Measurements from ENCODE around the gene HSD17B11.
"Not testable (repeated sequence)": the region's sequence is repeated elsewhere in the genome, so short reads cannot be mapped to it uniquely, and the experiment has no call there.

The HSD17B11 gene, protein sequence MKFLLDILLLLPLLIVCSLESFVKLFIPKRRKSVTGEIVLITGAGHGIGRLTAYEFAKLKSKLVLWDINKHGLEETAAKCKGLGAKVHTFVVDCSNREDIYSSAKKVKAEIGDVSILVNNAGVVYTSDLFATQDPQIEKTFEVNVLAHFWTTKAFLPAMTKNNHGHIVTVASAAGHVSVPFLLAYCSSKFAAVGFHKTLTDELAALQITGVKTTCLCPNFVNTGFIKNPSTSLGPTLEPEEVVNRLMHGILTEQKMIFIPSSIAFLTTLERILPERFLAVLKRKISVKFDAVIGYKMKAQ

DNA sequence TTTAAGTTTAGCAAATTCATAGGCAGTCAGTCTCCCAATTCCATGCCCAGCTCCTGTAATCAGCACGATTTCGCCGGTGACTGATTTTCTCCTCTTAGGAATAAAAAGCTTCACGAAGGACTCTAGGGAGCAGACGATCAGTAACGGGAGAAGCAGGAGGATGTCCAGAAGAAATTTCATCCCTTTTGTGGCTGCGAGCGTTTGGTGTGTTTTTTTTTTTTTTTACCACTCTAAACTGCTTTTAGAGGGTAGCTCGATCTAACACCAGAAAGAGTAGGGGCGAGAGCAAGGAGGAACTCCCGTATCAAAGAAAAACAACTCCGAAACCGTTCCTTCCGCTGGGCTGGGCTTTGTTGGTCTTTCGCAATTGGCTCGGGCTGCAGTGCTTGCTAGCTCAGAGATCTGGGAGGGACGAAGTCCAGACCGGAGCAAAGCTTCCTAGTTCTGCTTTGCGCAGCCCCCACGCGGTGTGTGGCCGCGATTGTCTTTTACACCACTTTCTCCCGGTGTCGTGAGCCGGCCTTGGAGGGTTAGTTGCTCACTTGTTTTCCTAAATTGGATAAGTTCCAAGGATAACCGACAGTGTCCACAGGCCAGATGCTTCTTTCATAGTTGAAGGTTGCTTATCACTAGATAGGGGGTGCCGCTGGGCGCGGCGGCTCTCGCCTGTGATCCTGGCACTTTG, at the start of gene HSD17B11:
TSS of gene HSD17B11 (minus strand) at position 298 of the 685 bp plus-strand sequence. CDS start at position 180, 118 bp downstream.
- FAIRE-seq, result peak; percentile 92

DNA sequence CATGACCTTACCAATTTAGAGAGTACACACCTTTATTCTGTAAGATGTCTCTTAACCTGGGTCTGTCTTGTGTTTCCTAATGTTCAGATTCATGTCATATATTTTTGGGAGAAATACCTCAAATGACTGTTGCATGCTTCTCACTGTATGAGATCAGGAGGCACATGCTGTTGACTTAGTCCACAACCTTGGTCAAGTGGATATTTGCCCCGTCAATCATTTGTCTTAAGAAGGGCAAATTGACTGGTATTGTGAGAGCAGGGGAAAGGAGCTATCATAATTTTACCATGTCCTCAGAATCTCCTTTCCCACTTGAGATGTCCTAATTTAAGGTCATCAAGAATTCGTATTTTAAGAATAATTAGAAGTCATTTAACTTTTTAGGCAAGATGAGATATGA, 42.4 kb upstream of the HSD17B11 start:
- FAIRE-seq, result no peak

DNA sequence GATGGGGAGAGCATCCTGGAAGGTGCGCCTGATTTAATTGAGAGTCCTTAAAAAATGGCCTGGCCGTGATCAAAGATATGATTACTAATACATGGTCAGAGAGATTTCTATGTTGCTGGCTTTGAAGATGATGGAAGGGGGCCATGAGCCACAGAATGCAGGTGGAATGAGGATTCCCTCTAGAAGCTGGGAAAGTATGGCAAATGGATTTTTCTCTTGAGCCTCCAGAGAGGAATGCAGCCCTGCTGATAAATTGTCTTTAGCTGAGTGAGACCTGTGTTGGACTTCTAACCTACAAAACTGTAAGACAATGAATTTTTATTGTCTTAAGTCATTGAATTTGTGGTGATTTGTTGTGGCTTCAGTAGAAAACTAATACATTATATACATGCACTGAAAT, 39.0 kb upstream of the HSD17B11 start:
- no peak for FAIRE-seq

DNA sequence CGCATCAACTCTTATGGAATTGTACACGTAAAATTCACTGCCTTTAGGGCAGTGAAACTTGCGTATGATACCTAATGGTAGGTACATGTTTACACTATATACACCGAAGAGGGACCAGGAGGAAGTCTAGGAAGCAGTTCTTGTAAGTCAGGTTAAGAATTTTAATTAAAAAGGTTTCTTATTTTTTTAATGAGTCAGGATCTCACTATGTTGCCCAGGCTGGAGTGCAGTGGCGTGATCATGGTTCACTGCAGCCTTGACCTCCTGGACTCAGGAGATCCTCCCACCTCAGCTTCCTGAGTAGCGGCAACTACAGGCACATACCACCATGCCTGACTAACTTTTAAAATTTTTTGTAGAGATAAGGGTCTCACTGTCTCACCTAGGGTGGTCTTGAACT, 38.0 kb upstream of the HSD17B11 start:
- no peak for FAIRE-seq

DNA sequence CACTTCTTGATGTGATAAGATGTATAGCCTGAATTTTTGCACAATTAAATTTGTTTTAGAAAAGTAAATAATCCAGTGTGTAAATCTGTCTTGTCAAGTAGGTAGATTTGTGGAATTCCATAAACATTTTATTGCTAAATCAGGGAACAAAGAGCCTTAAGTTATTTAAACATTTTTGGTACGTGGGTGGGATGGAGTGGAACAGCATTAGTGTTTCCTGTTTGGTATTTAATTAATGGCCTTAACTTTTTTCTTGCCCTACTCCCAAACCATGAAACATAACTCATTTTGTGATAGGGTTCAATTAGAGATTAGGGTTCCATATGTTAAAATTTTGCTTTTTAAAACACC, 36.5 kb upstream of the HSD17B11 start:
- no peak for FAIRE-seq

DNA sequence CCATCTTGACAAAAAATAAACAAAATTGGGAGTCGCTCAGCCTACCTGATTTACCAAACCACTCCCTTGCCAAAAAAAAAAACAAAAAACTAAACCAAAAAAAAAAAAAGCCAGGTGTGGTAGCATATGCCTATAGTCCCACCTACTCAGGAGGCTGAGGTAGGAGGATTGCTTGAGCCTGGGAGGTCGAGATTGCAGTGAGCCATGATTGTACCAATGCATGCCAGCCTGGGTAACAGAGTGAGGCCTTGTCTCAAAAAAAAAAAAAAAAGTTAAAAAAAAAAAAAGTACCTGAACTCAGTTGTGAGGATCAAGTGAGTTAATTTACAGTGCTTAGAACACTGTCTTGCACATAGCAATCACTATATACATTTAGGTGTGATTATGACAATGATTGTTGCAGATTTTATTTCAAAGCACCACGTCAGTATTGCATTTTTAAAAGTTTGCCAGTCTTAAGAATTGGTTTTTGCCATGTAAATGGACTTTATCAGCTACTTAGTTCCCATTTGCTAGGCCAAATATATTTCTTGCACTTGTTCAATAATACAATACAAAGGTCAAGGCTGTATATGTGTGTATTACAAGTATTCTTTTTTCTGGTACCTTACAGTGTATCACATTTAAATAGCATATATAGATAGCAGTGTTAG, 36.0 kb upstream of the HSD17B11 start:
- no peak for FAIRE-seq

DNA sequence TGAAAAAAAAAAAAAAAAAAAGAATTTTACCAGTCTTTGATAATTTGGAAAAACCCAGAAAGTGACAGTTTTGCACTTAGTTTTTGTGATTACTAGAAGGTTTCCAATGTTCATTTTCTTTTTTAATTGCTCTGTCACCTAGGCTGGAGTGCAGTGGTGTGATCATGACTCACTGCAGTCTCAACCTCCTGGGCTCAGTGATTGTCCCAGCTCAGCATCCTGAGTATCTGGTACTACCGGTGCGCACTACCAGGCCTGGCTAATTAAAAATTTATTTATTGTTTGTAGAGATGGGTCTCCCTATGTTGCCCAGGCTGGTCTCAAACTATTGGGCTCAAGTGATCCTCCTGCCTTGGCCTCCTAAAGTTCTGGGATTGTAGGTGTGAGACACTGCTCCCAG, 34.7 kb upstream of the HSD17B11 start:
- FAIRE-seq, result no peak

DNA sequence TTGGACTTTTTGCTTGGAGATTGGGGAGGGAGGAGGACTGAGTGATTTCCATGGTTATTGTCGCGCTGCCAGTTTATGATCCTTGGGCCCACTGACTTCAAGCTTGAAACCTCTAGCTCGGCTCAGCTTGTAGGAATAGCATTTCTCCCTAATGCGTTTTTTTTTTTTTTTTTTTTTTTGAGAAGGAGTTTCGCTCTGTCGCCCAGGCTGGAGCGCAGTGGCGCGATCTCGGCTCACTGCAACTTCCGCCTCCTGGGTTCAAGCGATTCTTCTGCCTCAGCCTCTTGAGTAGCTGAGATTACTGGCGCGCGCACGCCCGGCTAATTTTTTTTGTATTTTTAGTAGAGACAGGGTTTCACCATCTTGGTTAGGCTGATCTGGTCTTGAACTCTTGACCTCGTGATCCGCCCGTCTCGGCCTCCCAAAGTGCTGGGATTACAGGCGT, 33.1 kb upstream of the HSD17B11 start:
- not testable (repeated sequence) for FAIRE-seq

DNA sequence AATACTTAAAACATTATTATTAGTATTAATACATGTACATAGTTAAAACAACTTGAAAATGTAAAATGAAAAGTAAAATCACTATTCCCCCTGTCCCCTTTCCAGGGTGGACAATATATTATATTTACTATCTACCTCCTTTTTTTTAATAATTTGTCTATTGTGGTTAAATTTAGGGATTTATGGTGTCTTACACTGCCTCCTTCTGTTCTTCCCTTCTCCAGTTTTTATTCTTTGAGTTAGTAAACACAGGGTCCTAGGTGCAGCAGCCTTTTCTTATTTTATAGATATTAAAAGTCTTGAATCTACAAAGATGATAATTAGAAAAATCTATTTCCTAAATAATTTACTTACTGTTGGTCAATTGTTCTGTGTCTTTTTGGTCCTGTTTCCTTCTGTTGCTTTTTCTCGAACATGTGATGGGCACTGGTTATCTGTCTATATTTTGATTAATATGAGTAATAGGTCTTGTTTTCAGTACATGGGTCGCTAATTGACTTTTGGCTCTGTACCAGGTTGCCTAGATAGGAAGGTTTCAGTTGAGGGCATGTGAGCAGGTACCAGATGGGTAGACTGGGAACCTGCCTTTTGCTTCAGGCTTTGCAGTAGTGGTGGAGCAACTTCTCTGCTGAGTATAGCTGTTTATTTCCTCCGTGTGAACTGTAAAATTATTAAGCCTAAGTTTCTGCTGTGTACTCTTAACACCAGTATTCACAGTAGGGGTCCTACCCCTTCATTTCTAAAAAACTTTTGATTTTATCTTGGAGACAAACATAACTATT, 32.5 kb upstream of the HSD17B11 start:
- FAIRE-seq, result no peak

DNA sequence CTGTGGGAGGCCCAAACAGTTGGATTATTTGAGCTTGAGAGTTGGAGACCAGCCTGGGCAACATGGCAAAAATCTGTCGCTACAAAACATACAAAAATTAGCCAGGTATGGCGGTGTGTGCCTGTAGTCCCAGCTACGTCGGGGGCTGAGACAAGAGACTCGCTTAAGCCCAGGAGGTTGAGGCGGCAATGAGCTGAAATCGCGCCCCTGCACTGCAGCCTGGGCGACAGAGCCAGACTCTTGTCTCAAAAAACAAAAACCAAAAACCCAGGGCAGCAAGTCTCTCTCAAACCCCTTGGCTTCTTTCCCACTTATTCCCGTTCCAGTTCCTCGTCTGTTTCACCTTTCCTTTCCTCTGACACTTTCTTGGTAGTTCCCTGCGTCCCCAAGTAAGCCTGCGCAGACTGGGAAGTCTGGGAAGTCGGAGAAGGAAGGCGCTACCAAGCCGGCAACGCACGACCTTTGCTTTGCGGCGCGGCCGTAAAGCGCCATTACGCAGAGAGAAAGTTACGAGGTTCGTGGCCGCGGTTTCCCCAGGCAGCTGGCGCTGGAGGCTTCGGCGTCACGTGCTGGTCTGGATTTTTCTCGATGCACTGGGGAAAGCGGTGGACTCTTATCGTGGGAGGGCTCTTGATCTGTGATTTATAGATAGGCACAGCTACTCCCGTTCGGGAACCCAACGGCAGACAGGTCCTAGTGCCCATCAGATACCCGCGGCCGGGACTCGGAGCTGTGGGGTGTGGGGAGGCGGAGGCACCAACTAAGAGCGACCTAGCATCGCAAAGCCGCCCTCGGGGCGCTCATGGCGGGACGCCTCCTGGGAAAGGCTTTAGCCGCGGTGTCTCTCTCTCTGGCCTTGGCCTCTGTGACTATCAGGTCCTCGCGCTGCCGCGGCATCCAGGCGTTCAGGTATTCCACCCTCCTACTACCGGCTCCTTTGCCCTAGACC, 31.4 kb upstream of the HSD17B11 start, which contains the start of gene NUDT9:
TSS of gene NUDT9 (plus strand) at position 470 of the 949 bp plus-strand sequence. CDS start at position 803, 333 bp downstream.
- peak; percentile 75 for FAIRE-seq

DNA sequence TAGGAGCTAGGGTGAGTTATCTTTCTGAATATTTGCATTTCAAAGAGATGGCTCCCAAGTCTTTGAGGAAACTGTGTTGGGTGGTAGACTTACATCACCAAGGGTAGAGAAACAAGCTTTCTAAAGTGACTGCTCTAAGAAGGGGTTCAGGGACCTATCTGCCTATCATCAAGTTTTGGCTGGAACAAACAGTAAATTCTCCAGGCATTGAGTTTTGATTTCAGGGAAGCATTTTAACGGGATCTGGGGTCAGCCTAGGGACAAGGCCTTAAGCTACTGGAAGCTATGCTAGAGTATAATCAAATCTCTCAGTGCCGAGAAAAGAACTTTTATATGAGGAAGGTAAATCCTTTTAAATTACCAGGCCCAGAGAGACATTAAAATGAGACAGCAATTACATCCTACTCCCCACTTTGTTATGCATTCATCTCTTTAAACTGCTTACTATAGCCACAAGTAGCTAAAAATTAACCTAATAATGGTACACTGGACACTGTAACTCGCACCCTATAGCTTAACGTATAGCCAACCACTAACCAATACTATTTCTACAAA, 29.4 kb upstream of the HSD17B11 start:
- no peak for FAIRE-seq

DNA sequence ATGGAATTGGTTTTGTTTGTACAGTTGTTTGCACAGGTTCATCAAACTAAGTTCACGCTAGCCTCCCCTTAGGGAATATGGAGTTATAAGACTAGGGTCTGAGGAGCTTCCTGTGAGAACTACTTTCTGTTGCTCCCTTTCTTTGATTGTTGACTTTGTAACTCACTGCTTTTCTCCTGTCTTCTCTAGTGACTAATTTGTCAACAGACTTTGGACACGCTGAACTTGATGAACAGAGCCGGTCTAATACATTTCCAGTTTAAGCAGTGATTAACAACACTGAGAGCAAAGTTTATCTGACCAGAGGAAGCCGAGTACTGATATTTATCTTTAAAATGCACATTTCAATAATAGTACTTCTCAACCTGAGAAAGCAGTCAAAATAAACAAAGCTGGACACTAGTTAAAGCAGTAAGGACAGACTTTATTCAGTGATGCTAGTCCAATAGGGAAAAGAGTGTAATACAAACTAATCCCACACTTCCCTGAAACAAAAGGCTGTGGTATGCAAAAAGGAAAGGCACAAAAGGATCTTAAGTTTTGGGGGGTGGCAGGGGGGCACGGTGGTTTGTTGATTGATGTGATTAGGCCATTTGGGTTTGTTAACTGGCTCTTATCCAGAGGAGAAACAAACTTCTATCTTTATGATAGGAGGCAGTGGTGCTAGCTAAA, 28.7 kb upstream of the HSD17B11 start:
- no peak for FAIRE-seq

DNA sequence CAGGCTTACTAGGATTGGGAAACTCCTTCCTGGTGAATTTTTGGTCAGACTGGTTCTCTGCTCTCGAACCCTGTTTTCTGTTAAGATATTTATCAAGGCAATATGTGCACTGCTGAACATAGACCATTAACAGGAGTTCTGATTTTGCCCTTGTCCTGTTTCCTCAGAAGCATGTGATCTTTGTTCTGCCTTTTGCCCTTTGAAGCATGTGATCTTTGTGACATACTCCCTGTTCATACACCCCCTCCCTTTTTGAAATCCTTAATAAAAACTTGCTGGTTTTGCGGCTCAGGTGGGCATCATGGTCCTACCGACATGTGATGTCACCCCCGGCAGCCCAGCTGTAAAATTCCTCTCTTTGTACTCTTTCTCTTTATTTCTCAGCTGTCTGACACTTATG, 27.4 kb upstream of the HSD17B11 start:
- not testable (repeated sequence) for FAIRE-seq

DNA sequence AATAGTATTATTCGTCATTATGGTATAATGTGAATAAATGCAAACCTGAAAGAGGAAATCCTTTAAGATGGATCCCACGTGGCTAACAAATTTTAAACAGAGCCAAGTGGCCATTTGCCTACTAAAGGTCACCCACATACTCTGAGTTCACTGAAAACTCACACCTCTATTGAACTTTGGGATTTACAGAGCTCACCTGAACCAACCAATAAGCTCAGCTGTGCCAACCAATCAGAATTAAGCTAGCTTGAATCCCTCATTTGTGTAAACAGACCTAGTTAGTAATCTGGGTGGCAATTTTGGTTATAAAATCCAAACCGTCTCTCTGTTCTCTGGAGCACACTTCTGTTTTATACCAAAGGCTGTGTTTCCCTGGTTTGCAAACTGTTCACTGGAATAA, 26.0 kb upstream of the HSD17B11 start:
- FAIRE-seq, result no peak

DNA sequence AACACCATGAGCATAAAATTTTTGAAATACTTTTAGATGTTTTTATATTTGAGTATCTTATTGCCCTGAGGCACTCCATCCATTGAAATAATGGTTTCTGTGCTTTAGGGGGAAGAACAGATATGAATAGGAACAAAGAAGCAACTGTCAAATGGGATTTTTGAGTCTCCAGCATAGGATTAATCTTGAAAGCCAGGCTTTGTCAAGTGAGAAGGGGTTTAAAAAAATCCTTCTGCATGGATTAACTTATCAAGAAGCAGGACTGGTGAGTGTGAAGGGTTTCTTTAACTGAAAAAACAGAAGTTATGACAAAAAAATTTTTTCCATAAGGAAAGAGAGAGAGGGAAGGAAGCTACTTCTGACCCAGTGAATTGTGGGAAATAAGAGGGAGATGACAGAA, 23.8 kb upstream of the HSD17B11 start:
- no peak for FAIRE-seq

DNA sequence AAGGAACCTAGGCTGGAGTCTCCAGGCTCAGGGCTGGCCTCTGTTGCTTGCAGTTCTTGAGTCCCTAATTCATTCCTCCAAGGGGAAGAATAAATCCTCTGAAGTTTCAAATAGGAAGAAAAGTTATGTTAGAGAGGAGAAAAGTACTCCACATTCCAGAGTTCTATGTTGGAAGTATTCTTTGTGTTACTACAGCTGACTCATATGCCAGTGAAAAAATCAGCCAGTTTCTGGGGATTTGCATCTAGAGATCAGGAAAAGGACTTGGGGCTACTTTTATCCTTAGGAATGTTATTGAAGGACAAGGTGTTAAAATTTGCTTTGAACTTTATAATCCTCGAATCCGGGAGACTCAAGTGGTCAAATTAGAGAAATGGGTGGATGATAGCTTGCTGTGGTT, 19.7 kb upstream of the HSD17B11 start:
- no peak for FAIRE-seq

DNA sequence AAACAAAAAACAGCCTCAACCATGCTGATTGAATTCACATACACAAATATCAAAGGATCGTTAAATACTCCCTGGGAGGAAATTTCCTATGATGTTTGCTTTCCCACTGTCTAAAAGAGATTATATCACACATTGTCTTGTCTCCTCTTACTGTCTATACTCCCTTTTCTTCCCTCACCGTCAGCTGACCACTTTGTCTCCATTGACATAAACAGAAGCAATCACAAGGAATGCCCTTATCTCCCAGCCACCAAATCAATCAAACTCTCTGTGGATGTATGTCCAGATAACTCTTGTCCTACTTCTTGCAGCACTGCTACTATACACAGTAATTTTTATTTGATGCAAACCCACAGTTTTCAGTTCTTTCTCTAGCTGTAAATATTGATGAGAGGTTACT, 19.2 kb upstream of the HSD17B11 start:
- no peak for FAIRE-seq

DNA sequence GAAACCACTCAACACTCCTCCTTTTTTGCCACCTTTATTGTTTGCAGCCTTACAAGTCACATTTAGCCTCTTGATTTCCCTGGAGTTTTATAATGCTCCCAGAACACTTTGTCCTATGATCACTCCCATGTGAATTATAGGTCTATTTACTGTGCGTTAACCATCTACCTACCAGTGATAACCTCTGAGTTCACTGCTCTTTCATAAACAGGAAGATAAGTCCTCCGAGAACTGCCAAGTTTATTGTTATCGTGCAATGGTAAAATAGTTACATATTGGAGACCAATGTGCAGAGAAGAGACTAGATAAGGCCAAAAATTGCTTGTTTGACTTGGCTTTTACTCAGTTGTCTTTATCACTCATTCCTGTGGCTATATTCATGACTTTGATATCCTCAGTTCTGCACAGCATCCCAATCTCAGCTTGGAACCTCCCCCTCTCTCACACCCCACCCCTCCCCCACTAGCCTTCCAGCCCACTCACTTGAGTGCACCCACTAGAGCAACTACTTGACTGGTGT, 18.5 kb upstream of the HSD17B11 start:
- FAIRE-seq, result no peak

DNA sequence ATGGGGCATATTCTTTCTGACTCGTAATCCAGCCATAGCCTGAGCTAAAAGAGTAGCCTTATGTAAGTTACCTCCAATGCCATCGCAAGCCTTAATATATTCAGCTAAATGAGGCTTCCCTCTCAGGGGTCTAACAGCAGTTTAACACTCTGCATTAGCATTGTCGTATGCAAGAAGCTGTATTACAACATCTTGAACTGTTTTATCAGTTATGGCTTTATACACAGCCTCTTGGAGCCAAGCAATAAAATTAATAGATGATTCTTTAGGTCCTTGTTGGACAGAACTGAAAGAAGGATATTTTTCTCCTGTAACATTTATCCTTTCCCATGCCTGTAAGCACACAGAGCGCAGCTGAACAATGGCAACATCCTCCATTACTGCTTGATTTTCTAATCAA, 15.9 kb upstream of the HSD17B11 start:
- FAIRE-seq, result not testable (repeated sequence)

DNA sequence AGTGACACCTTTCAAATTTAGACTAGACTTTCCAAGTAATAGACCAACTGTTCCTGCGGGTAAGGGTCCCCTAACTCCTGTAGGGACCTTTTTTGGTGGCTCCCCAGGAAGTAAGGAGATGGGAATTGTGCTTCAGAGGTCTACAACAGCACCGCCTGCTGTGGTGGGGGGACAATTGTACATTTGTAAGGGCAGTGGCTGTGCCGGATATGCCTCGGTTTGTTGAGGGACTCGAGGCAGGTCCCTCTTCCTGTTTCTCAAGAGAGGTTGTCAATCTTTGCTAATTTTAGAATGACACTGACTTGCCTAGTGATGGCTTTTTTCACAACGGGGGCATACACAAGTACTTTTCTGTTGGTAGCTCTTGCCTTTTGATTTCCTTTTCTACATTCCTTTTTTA, 15.5 kb upstream of the HSD17B11 start:
- FAIRE-seq, result no peak

Data from endometrium (tissue), 2 donors.